Measurements from ENCODE around the gene SERINC3. TPM values are rescaled to one million over a fixed set of nuclear protein-coding genes. Genes with fewer than 3 reads are reported as not detected.

Gene SERINC3
- total and polyA plus RNA-seq, 2 donors (not counting 1 experiment from before 2014, with no cell fraction given), result 31.4 to 51.6 TPM

DNA sequence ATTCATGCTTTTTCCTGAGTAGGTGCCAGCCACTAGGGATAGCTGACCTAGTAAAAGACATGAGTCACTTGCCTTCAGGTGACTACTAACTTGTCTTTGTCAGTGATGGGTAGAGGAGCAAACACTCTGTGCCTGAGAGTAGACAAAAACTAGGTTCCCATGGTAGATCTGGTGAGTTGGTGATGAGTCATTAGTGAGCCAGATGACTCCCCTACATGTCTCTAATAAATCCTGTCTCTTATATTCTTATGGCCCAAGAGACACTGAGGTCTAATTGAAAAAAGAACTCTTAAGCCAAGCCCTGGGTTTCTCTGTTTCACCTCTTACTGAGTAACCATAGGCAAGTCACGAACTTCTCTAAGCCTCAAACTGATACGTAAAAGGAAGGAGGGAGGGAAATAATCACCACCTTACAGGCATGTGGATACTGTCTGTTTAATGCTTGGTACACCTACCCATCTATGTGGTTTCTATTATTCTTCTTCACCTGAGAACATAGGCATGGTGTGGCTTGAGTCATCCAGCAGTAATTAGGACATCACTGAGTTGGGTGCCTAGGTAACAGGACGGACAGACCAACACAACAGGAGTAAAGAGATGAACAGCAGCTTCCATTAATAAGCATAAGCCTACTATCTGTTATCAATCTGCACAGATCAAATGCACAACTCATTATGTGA lies 25.9 kb downstream of the SERINC3 start:
- Histone ChIP-seq H3K9me3 (ENCODE audit: control extremely low read depth in 1 of 3, control insufficient read depth in 2 of 3, insufficient read depth in 1 of 3, low read length in 2 of 3) (no peaks in the 10 kb centered on the region), H3K27ac (ENCODE audit: low read length in 2 of 2) (no peak overlapping the region), H3K27me3 (replicated peaks in 1 of 4; ENCODE audit: control extremely low read depth in 1 of 4, control insufficient read depth in 3 of 4, insufficient read depth in 4 of 4, low read length in 3 of 4) (no peaks in the 10 kb centered on the region), H3K4me2 (replicated peaks; ENCODE audit: low read depth, low read length, poor library complexity, severe bottlenecking) (no peak overlapping the region), H3K36me3 (replicated peaks in 1 of 2; ENCODE audit: control extremely low read depth in 1 of 2, control insufficient read depth in 1 of 2, extremely low read depth in 1 of 2, insufficient read depth in 2 of 2, low read length in 1 of 2) (peaks cover 16 to 79% of the 10 kb centered on the region in 2 experiments), H3K4me1 (ENCODE audit: control insufficient read depth in 2 of 2, insufficient read depth in 2 of 2, low read length in 2 of 2) (peaks cover 6% of the 10 kb centered on the region in 2 donors), H3K79me2 (ENCODE audit: control insufficient read depth, insufficient read depth, low read length) (no peaks in the 10 kb centered on the region), H2AFZ (ENCODE audit: insufficient read depth, low read depth, low read length, poor library complexity, severe bottlenecking) (no peak overlapping the region), H3K9ac (ENCODE audit: low read length) (no peak overlapping the region), H4K20me1 (ENCODE audit: control insufficient read depth, insufficient read depth, low read length, poor library complexity, severe bottlenecking) (no peaks in the 10 kb centered on the region), H3K4me3 (ENCODE audit: control extremely low read depth in 1 of 5, extremely low read depth in 1 of 5, insufficient read depth in 1 of 5, low read depth in 2 of 5, low read length in 4 of 5) (no peak overlapping the region)
- intact Hi-C loops (cut with micrococcal nuclease), result no loop called here
- TF ChIP-seq EZH2 (IDR thresholded peaks at IDR 0.05; ENCODE audit: borderline replicate concordance, insufficient read depth, low read depth, low read length, poor library complexity, severe bottlenecking), result no peak
- TF ChIP-seq, protein P1, sequence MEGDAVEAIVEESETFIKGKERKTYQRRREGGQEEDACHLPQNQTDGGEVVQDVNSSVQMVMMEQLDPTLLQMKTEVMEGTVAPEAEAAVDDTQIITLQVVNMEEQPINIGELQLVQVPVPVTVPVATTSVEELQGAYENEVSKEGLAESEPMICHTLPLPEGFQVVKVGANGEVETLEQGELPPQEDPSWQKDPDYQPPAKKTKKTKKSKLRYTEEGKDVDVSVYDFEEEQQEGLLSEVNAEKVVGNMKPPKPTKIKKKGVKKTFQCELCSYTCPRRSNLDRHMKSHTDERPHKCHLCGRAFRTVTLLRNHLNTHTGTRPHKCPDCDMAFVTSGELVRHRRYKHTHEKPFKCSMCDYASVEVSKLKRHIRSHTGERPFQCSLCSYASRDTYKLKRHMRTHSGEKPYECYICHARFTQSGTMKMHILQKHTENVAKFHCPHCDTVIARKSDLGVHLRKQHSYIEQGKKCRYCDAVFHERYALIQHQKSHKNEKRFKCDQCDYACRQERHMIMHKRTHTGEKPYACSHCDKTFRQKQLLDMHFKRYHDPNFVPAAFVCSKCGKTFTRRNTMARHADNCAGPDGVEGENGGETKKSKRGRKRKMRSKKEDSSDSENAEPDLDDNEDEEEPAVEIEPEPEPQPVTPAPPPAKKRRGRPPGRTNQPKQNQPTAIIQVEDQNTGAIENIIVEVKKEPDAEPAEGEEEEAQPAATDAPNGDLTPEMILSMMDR (IDR thresholded peaks at IDR 0.05), result no peak
- Mint-ChIP-seq H3K27ac (peak overlapping the region; percentile 42), H3K4me1 (peaks cover 24% of the 10 kb centered on the region), H3K9me3 (ENCODE audit: insufficient read depth) (no peaks in the 10 kb centered on the region), H3K4me3 (no peak overlapping the region), H3K27me3 (no peaks in the 10 kb centered on the region)
- ATAC-seq (ENCODE audit: low read depth), result no peak
- ChIA-PET CTCF (interaction anchor here (1.2 kb wide), 1 partner anchor 113 kb away, joined by 3 read pairs; no protein-coding TSS in a partner anchor), POLR2A (no interaction called here)
- no CpG with 5 or more reads among the region's 3 CpGs for WGBS (ENCODE audit: insufficient coverage)
- DNase-seq, result no peak

DNA sequence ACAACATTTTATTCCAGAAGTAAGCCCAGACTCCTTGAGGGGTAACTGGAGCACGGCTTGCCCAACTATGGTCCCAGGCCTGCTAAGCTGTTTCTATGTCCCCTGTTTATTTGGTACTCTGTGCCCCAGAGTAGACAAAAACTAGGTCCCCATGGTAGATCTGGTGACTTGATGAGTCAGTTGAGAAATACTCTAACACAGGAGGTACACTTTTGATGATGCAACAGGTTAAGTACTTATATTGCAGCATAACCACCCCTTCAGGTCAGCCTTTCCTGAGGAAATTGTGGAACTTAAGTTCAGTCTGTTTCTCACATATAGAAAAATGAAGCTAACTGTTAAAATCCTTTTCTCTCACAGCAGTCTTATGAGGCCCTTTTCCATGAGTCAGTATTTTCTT lies 26.6 kb downstream of the SERINC3 start:
- Histone ChIP-seq H3K27ac (ENCODE audit: low read length in 2 of 2) (no peak overlapping the region), H3K4me3 (ENCODE audit: control extremely low read depth in 1 of 5, extremely low read depth in 1 of 5, insufficient read depth in 1 of 5, low read depth in 2 of 5, low read length in 4 of 5) (no peak overlapping the region), H3K4me1 (ENCODE audit: control insufficient read depth in 2 of 2, insufficient read depth in 2 of 2, low read length in 2 of 2) (peaks cover 6% of the 10 kb centered on the region in 2 donors), H3K9me3 (ENCODE audit: control extremely low read depth in 1 of 3, control insufficient read depth in 2 of 3, insufficient read depth in 1 of 3, low read length in 2 of 3) (no peaks in the 10 kb centered on the region), H3K4me2 (replicated peaks; ENCODE audit: low read depth, low read length, poor library complexity, severe bottlenecking) (no peak overlapping the region), H3K79me2 (ENCODE audit: control insufficient read depth, insufficient read depth, low read length) (no peaks in the 10 kb centered on the region), H3K27me3 (replicated peaks in 1 of 4; ENCODE audit: control extremely low read depth in 1 of 4, control insufficient read depth in 3 of 4, insufficient read depth in 4 of 4, low read length in 3 of 4) (no peaks in the 10 kb centered on the region), H3K9ac (ENCODE audit: low read length) (no peak overlapping the region), H4K20me1 (ENCODE audit: control insufficient read depth, insufficient read depth, low read length, poor library complexity, severe bottlenecking) (no peaks in the 10 kb centered on the region), H3K36me3 (replicated peaks in 1 of 2; ENCODE audit: control extremely low read depth in 1 of 2, control insufficient read depth in 1 of 2, extremely low read depth in 1 of 2, insufficient read depth in 2 of 2, low read length in 1 of 2) (peaks cover 16 to 76% of the 10 kb centered on the region in 2 experiments), H2AFZ (ENCODE audit: insufficient read depth, low read depth, low read length, poor library complexity, severe bottlenecking) (no peak overlapping the region)
- ChIA-PET CTCF (interaction anchor here (1.2 kb wide), 1 partner anchor 114 kb away, joined by 3 read pairs; no protein-coding TSS in a partner anchor), POLR2A (no interaction called here)
- no peaks in the 10 kb centered on the region for H3K27me3 Mint-ChIP-seq
- no peaks in the 10 kb centered on the region for H3K9me3 Mint-ChIP-seq (ENCODE audit: insufficient read depth)
- TF ChIP-seq, protein P1 (IDR thresholded peaks at IDR 0.05), result no peak
- TF ChIP-seq EZH2 (IDR thresholded peaks at IDR 0.05; ENCODE audit: borderline replicate concordance, insufficient read depth, low read depth, low read length, poor library complexity, severe bottlenecking), result no peak
- H3K4me1 Mint-ChIP-seq, result peaks cover 26% of the 10 kb centered on the region
- no peak overlapping the region for H3K4me3 Mint-ChIP-seq
- ATAC-seq (ENCODE audit: low read depth) (no peak), DNase-seq (no peak)
- intact Hi-C loops (cut with micrococcal nuclease), result no loop called here
- WGBS (ENCODE audit: insufficient coverage), result 100% methylated on average over 1 of the region's 1 CpG
- H3K27ac Mint-ChIP-seq, result peak overlapping the region; percentile 42

Measured in B cell (primary cell).